HEK293 (cell line): ENCODE results near the gene FUT8.
A peak's percentile ranks its signal among the peaks of the same experiment; 100 is the strongest.

ENCODE experiments used
- CTCF ChIA-PET: fragments of 350-600 bp; formaldehyde crosslinking; extraction: SDS; loops from one replicate; lab custom pipeline; 2021; ENCODE audit warnings: antibody characterized with exemption; lab: Yijun Ruan, JAX
- POLR2A ChIA-PET: fragments of 300-600 bp; formaldehyde crosslinking; extraction: SDS; loops from one replicate; lab custom pipeline; 2020; ENCODE audit warnings: antibody characterized with exemption, inconsistent platforms; lab: Yijun Ruan, JAX
- H3K27ac ChIP-seq: fragments of 200-500 bp; sonication (Bioruptor generic); 2 replicates; pipeline ENCODE4 v1.5.1; 2014; ENCODE audit warnings: low read depth, low read length, control low read depth, inconsistent platforms; ENCODE audit errors: extremely low read depth
- H3K36me3 ChIP-seq, 2 experiments: fragments of 200-500 bp in 1 of 2; sonication (Bioruptor generic) in 1 of 2; 1 replicate in 1 of 2; 2 replicates in 1 of 2; pipeline ENCODE4 v1.5.1; 2014 to 2017; ENCODE audit warnings: inconsistent platforms in 2 of 2, low read length in 2 of 2; ENCODE audit not compliant: control insufficient read depth in 2 of 2, insufficient read depth in 1 of 2
- H3K4me1 ChIP-seq: fragments of 200-500 bp; sonication (Bioruptor generic); 2 replicates; pipeline ENCODE4 v1.5.1; 2014; ENCODE audit warnings: mild to moderate bottlenecking, low read length, inconsistent platforms; ENCODE audit not compliant: control insufficient read depth, insufficient read depth
- H3K4me3 ChIP-seq: 2 replicates; pipeline ENCODE4 v1.5.1; 2011; ENCODE audit warnings: low read depth, mild to moderate bottlenecking, control low read depth, low read length, moderate library complexity
- H3K9me3 ChIP-seq: fragments of 200-500 bp; sonication (Bioruptor generic); 2 replicates; pipeline ENCODE4 v1.5.1; 2014; ENCODE audit warnings: low read depth, low read length, inconsistent platforms; ENCODE audit not compliant: control insufficient read depth, insufficient read depth
- GFI1B ChIP-seq: fragments of 450-650 bp; formaldehyde crosslinking; IDR thresholded peaks from 2 replicates; pipeline ENCODE4 v1.5.1; 2016; ENCODE audit warnings: missing biosample characterization, missing genetic modification characterization
- HIC1 ChIP-seq: fragments of 450-650 bp; formaldehyde crosslinking; IDR thresholded peaks from 2 replicates; pipeline ENCODE4 v1.5.1; 2016; ENCODE audit warnings: missing biosample characterization, missing genetic modification characterization
- PATZ1 ChIP-seq: fragments of 450-650 bp; formaldehyde crosslinking; IDR thresholded peaks from 2 replicates; pipeline ENCODE4 v1.5.1; 2016; ENCODE audit warnings: missing biosample characterization, missing genetic modification characterization
- PRDM4 ChIP-seq: fragments of 450-650 bp; formaldehyde crosslinking; IDR thresholded peaks from 2 replicates; pipeline ENCODE4 v1.5.1; 2017; ENCODE audit warnings: missing biosample characterization, missing genetic modification characterization
- YY1 ChIP-seq: fragments of 450-650 bp; formaldehyde crosslinking; IDR thresholded peaks from 2 replicates; pipeline ENCODE4 v1.5.1; 2018; ENCODE audit warnings: missing biosample characterization, missing genetic modification characterization
- ZFP41 ChIP-seq: fragments of 450-650 bp; formaldehyde crosslinking; IDR thresholded peaks from 2 replicates; pipeline ENCODE4 v1.5.1; 2016; ENCODE audit warnings: missing biosample characterization, missing genetic modification characterization, borderline replicate concordance
- ZNF140 ChIP-seq: fragments of 450-650 bp; formaldehyde crosslinking; IDR thresholded peaks from 2 replicates; pipeline ENCODE4 v1.5.1; 2016; ENCODE audit warnings: missing biosample characterization, missing genetic modification characterization
- ZNF16 ChIP-seq: fragments of 450-650 bp; formaldehyde crosslinking; IDR thresholded peaks from 2 replicates; pipeline ENCODE4 v1.5.1; 2016; ENCODE audit warnings: low read depth, missing biosample characterization, missing genetic modification characterization
- ZNF280C ChIP-seq: fragments of 450-650 bp; formaldehyde crosslinking; IDR thresholded peaks from 2 replicates; pipeline ENCODE4 v1.5.1; 2016; ENCODE audit warnings: missing biosample characterization, missing genetic modification characterization
- ZNF394 ChIP-seq: fragments of 450-650 bp; formaldehyde crosslinking; IDR thresholded peaks from 2 replicates; pipeline ENCODE4 v1.5.1; 2016; ENCODE audit warnings: missing biosample characterization, missing genetic modification characterization, mild to moderate bottlenecking, moderate library complexity, borderline replicate concordance
- ZNF404 ChIP-seq: fragments of 450-650 bp; formaldehyde crosslinking; IDR thresholded peaks from 2 replicates; pipeline ENCODE4 v1.5.1; 2017; ENCODE audit warnings: missing biosample characterization, missing genetic modification characterization
- ZNF488 ChIP-seq: fragments of 450-650 bp; formaldehyde crosslinking; IDR thresholded peaks from 2 replicates; pipeline ENCODE4 v1.5.1; 2016; ENCODE audit warnings: missing biosample characterization, missing genetic modification characterization
- ZNF548 ChIP-seq: fragments of 450-650 bp; formaldehyde crosslinking; IDR thresholded peaks from 2 replicates; pipeline ENCODE4 v1.5.1; 2016; ENCODE audit warnings: missing biosample characterization, missing genetic modification characterization
- ZNF660 ChIP-seq: fragments of 450-650 bp; IDR thresholded peaks from 2 replicates; pipeline ENCODE4 v1.5.1; 2018; ENCODE audit warnings: missing biosample characterization, mild to moderate bottlenecking, missing genetic modification characterization

FUT8 gene

GRCh38 chr14:65471038-65471878, 58.7 kb downstream of the FUT8 start:
- TF ChIP-seq PRDM4 (tag by site-specific recombination): peak; percentile 80
- no peak for TF ChIP-seq ZNF280C
- TF ChIP-seq, all 188 proteins: peak for 1
- H3K4me1 ChIP-seq: peaks cover 10% of the 10 kb centered on the region; the same call in 1 of the 2 replicates
- no peaks in the 10 kb centered on the region for H3K36me3 ChIP-seq
- POLR2A ChIA-PET: no interaction called here
- H3K4me3 ChIP-seq: no peak overlapping the region
- H3K27ac ChIP-seq: no peak overlapping the region
- H3K9me3 ChIP-seq: no peaks in the 10 kb centered on the region
- CTCF ChIA-PET: interaction anchor here (0.6 kb wide), 1 partner anchor 8 kb away, joined by 3 read pairs; no protein-coding TSS in a partner anchor

- no peak overlapping the region for H3K4me3 ChIP-seq
- ChIA-PET POLR2A (no interaction called here), CTCF (no interaction called here)
- no peaks in the 10 kb centered on the region for H3K9me3 ChIP-seq
- H3K36me3 ChIP-seq: no peaks in the 10 kb centered on the region
- TF ChIP-seq YY1 (no peak), HIC1 (tag by site-specific recombination) (no peak), PATZ1 (0 out of 2 replicates have a peak, but pooled peaks have one; percentile 17), ZNF488 (no peak), ZNF660 (peak; percentile 99), ZNF140 (tag by site-specific recombination) (no peak), ZNF404 (no peak), ZNF394 (tag by site-specific recombination) (no peak), GFI1B (tag by site-specific recombination) (no peak), ZNF548 (tag by site-specific recombination) (no peak), ZNF16 (tag by site-specific recombination) (no peak), ZFP41 (tag by site-specific recombination) (no peak)
- H3K27ac ChIP-seq: no peak overlapping the region
- peaks cover 10% of the 10 kb centered on the region; the same call in 1 of the 2 replicates for H3K4me1 ChIP-seq
Measured at GRCh38 chr14:65472189-65472588, 59.7 kb downstream of the FUT8 start.
